ENCODE measurements around the gene HTR7.

DNA sequence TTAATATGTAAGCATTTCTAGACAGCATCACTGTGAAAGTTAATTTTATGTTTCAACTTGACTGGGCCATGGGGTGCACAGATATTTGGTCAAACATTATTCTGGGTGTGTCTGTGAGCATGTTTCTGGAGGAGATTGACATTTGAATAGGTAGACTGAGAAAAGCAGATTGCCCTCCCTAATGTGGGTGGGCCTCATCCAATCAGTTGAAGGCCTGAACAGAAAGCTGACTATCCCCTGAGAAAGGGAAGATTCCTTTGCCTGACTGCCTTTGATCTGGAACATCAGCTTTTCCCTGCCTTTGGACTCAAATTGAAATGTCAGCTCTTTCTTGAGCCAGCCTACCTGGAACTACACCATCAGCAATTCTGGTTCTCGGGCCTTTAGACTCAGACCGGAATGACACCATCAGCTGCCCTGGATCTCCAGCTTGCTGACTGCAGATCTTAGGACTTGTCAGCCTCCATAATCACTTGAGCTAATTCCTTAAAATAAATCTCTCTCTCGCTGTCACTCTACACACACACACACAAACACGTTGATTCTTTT is 8.3 kb upstream of the HTR7 start:
- TF ChIP-seq CTCF (IDR thresholded peaks at IDR 0.05): no peak
- no peak for TF ChIP-seq POLR2A (IDR thresholded peaks at IDR 0.05)
- no peak for TF ChIP-seq EP300 (IDR thresholded peaks at IDR 0.05)
